Activated CD4-positive, alpha-beta T cell treated with anti-CD3 and anti-CD28 coated beads for 48 hours (primary cell): ENCODE data around the gene KLRD1.
A peak's percentile ranks its signal among the peaks of the same experiment; 100 is the strongest.
"Not testable (repeated sequence)": the region's sequence is repeated elsewhere in the genome, so short reads cannot be mapped to it uniquely, and the experiment has no call there.

Source experiments
- DNase-seq: peaks from one replicate; pipeline ENCODE4 v3.0.0-alpha.2; 2020

Gene KLRD1

DNA sequence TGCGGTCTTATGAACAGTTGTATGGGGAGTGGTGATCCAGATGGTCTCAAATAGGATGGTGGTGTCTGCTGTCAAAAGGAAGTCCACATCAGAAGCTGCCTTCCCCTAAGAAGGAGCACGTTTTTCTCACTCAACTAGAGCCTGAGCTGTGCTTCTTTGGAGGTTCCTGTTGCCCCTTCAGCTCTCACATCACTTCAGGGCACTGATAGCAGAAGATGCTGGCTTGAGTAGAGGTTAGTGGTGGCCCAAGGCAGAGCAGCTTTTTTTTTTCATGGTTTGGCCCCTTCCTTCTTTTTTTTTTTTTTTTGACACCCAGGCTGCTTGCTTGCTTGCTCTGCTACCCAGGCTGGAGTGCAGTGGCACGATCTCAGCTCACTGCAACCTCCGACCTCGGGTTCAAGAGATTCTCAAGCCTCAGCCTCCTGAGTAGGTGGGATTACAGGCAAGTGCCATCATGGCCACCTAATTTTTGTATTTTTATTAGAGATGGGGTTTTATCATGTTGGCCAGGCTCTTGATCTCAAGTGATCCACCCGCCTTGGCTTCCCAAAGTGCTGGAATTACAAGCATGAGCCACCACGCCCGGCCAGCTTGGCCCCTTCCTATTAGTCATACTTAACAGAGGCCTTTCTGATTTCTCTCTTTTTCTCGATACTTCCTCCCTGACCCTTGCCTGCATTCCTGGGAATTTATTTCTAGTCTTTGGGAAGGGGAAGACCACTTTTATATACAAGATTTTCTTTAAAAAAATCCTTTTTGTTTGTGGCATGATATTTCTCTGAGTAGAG lies 31.6 kb downstream of the KLRD1 start:
- DNase-seq, result no peak

- not testable (repeated sequence) for DNase-seq
Observed at GRCh38 chr12:10340946-10341345, 33.3 kb downstream of the KLRD1 start.

- DNase-seq, result no peak
Observed at GRCh38 chr12:10341892-10342509, 34.3 kb downstream of the KLRD1 start.

GRCh38 chr12:10351457-10351856 lies 43.8 kb downstream of the KLRD1 start:
- DNase-seq, result not testable (repeated sequence)

- DNase-seq, result no peak
Observed at GRCh38 chr12:10354071-10354470, 46.4 kb downstream of the KLRD1 start.

DNA sequence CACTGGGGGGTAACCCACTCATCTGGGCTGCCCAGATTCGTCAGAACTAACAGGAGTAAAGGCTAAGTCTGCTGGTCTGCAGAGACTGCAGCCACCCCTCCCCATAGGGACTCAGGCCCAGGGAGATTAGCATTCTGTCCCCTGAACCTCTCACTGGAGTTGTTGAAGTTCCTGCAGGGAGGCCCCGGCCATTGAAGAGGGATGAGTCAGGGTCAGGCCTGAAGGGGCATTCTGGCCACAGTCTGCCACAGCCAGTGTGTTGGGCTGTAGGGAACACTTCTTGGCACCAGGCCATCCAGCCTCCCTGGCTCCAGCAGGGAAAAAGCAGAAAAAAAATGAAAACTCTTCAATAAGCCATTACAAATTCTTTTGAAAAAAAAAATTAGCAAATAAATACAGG lies 46.8 kb downstream of the KLRD1 start:
- no peak for DNase-seq

DNA sequence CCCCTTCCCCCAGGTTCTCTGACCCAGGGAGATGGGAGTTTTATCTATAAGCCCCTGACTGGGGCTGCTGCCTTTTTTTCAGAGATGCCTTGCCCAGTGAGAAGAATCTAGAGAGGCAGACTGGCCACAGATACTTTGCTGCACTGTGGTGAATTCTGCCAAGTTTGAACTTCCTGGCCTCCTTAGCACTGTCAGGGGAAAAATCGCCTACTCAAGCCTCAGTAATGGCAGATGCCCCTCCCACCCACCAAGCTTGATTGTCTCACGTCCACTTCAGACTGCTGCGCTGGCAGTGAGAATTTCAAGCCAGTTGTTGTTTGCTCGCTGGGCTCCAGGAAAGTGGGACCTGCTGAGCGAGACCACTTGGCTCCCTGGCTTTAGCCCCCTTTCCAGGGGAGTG lies 50.5 kb downstream of the KLRD1 start:
- no peak for DNase-seq

GRCh38 chr12:10358969-10359368 lies 51.3 kb downstream of the KLRD1 start:
- DNase-seq, result no peak

DNA sequence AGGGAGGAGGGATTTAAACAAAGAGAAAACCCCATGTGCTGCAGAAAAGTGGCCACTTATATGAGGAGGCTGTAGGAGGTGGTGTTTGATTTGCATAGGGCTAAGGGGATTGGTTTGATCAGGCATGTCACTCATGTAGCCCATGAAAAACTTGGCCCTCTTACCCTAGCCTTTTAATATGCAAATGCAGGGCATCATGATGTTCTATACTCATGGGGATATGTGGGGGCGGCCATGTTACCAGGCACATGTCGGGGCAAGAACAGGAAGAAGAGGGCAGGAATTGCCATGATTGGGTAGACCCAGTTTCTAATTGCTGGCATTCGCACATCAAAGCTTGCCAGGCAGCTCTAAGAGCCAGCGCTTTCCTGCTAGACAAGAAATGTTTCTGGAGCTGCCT lies 53.4 kb downstream of the KLRD1 start:
- DNase-seq, result no peak

GRCh38 chr12:10361622-10362021 lies 54.0 kb downstream of the KLRD1 start:
- DNase-seq, result no peak

- no peak for DNase-seq
Observed at GRCh38 chr12:10362325-10362724, 54.7 kb downstream of the KLRD1 start.

DNA sequence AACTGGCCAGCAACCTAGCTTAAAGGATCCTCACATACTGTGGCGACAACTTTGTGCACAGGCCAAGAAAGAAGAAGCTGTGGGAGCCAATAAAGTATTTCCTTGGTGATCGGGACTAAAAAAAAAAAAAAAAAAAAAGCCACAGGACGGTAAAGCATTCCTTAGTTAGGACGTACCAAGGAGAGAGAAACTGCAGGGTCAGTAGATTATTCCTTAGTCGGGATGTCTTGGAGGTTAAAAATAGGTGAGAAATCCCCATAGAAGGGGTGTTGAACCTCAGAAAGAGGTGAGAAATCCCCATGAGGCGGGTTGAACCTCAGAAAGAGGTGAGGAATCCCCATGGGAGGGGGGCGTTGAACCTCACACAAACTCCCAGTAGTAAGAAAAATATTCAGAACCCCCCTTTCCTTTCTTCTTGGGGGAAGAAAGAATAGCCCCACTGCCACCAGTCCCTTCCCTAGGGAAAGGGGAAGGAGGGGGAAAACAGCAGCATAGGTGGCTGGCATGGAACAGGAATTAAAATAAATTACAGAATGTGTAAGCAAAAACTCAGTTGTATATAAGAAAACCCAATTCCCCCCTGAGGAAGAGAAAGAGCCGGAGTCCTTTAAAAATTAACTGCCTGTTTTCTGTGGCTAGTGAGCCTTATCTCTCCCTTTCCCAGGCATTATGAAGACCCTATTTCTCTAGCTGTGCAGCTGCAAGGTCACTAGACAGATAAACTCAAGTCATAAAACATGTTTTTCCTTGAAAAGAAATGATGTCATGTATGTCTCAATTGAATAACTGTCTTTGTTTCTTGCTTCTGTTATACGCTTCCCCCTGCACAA lies 55.4 kb downstream of the KLRD1 start:
- DNase-seq, result no peak

DNA sequence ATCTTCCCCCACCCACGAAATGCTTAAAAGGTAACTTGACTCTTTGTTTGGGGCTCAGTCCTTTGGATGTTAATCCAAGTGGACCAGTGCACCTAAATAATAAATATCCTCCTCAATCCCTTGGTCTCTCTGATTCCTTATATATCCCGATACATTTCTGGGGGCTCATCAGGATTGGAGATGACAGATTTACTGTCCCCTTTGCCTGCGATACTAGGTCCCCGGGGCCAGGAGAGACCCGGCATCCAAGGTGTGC lies 55.9 kb downstream of the KLRD1 start:
- DNase-seq, result no peak

DNA sequence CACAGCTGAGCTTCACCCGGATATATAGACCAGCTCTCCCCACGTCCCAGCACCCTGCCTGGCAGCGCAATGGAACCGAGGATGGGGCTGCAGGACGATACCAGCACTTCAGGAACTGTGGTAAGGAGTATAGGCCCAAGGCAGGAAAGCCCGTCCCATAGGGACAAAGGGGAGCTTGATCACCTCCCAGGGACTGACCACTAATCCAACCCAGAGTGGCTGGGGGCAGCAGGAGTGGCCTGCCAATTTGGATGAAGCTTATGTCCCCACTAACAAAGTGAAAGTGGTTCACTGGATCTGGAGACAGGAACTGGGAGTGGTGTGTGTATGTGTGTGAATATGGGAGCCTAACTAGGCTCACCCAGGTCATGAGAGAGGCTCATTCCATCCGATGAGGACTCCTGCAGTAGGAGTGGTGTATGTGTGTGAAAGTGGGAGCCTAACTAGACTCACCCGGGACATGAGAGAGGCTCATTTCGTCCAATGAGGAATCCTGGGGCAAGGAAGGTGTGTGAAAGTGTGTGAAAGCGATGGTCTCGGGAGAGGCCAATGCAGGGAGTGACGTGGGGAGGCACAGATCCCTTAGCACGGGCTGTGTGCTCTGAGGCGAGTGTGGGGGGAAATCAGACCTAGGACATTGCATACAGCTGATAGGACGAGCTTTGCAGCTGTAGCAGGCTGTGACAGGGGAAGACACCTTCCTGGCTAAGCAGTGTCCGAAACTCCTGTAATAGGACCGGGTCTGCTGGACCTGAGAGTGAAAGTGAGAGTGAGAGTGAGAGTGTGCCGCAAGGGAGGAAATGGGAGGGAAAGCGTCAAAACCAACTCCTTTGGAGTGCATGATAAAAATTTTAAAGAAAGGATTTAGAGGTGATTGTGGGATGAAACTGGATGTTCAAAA lies 56.5 kb downstream of the KLRD1 start:
- peak; percentile 34 for DNase-seq

DNA sequence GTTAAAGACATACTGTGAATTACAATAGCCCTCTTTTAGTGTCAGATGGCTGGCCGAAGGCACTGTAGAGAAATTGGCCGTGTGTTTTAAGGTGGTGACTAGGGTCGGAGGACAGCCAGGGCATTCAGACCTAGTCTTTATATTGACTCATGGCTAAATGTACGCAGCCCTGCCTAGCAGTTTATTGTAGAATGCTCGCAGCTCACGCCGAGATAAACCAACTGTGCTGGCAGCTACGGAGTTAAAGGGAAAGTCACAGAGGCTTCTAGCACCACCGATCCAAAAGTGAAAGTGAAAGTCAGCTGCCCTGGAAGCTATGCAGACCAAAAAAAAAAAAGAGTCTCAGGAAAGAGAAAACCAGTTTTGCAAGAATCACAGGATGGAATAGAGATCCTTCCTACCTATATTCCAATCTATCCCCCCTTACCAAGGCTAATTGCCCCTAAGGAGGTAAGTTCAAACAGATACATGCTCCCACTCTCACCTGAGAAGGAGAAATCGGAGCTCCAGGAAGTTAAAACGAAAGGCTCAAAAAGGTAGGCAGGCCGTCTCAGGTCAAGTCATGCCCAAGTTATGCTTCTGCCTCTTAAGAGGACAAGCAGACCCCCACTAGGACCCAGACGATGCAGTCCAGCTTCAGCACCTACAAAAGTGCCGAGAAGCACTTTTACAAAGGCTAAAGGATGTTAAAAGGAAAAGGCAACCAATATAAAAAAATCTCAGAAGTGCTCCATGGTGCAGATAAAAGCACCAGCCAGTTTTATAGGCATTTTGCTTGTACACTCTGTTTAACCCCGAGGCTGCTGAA lies 57.3 kb downstream of the KLRD1 start:
- peak; percentile 65 for DNase-seq

GRCh38 chr12:10365696-10366405 lies 58.2 kb downstream of the KLRD1 start:
- no peak for DNase-seq

DNA sequence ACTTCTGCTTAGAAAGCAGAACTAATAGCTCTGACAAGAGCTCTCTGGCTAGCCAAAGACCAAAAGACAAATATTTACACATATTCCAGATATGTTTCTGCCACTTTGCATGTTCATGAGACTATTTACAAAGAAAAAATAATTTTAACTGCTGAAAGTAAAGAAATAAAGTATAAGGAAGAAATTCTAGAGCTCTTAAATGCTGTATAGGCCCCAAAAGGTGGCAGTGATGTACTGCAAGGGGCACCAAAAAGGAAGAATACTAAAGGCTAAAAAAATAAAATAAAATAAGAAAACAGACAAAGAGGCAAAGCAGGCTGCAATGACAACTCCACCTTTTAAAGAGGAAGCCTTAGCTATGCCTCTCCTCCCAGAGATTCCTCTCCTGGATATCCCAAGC lies 59.2 kb downstream of the KLRD1 start:
- no peak for DNase-seq

DNA sequence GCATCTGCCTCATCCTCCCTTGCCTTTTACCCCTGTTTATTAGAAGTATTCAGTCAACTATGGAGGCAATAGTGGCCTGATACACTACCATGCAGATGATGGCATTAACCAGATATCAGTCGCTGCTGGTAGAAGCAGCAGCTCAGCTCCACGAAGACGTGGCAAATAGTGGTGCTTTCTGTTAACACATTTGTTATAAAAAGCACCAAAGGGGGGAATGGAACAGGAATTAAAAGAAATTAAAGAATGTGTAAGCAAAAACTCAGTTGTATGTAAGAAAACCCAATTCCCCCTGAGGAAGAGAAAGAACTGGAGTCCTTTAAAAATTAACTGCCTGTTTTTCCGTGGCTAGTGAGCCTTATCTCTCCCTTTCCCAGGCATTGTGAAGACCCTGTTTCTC lies 60.0 kb downstream of the KLRD1 start:
- DNase-seq, result not testable (repeated sequence)

- no peak for DNase-seq
Observed at GRCh38 chr12:10368206-10369171, 60.8 kb downstream of the KLRD1 start.
